Uterus (tissue), 4 donors: ENCODE measurements around the gene SPHK2. TPM values are rescaled to one million over a fixed set of nuclear protein-coding genes. Genes with fewer than 3 reads are reported as not detected.

Experiments used
- DNase-seq, 2 donors: peaks; one replicate each; pipeline ENCODE4 v3.0.0-alpha.2; 2019 to 2020
- H3K27ac ChIP-seq, 2 donors: fragments of 200-600 bp; sonication (generic); 1 replicate in 1 of 2; 2 replicates in 1 of 2; pipeline ENCODE4 v1.5.1; 2016 to 2018
- H3K27me3 ChIP-seq, 2 donors: fragments of 200-600 bp; sonication (generic); one replicate each; pipeline ENCODE4 v1.5.1; 2018 to 2019; ENCODE audit warnings: control low read depth in 1 of 2
- H3K36me3 ChIP-seq, 2 donors: fragments of 200-600 bp; sonication (generic); one replicate each; pipeline ENCODE4 v1.5.1; 2019; ENCODE audit warnings: control low read depth in 1 of 2
- H3K4me1 ChIP-seq, 2 donors: fragments of 200-600 bp; sonication (generic); one replicate each; pipeline ENCODE4 v1.5.1; 2018 to 2019; ENCODE audit warnings: control low read depth in 1 of 2
- H3K4me3 ChIP-seq, 2 donors: fragments of 200-600 bp; sonication (generic); 1 replicate in 1 of 2; 2 replicates in 1 of 2; pipeline ENCODE4 v1.5.1; 2018 to 2019; ENCODE audit warnings: mild to moderate bottlenecking in 1 of 2
- H3K9me3 ChIP-seq, 2 donors: fragments of 200-600 bp; sonication (generic); one replicate each; pipeline ENCODE4 v1.5.1; 2019; ENCODE audit warnings: control low read depth in 1 of 2
- CTCF ChIP-seq, 4 experiments: fragments of 200-600 bp in 2 of 4; fragments of 450-650 bp in 2 of 4; sonication (generic) in 2 of 4; IDR thresholded peaks; one replicate each; pipeline ENCODE4 v1.5.1; 2016 to 2019; ENCODE audit warnings: antibody characterized with exemption in 4 of 4, mild to moderate bottlenecking in 2 of 4, moderate library complexity in 1 of 4
- POLR2A ChIP-seq, 2 donors: fragments of 450-650 bp; IDR thresholded peaks; one replicate each; pipeline ENCODE4 v1.6.1; 2016; ENCODE audit warnings: antibody characterized with exemption in 2 of 2, mild to moderate bottlenecking in 1 of 2, moderate library complexity in 1 of 2
- intact Hi-C: fragments of 100-400 bp; cut with DNase I; formaldehyde crosslinking; loops from one replicate; pipeline ENCODE4 v1.15.1; 2023; ENCODE audit warnings: low total_unique reads
- total RNA-seq, 4 donors: library from RNA; depleted of rRNA in 3 of 4; stranded (reverse); fragments of >200 nt in 3 of 4; gene quantifications; one replicate each; pipeline versions ENCODE4 v1.1.0 to v1.2.4, GENCODE V29; 2014 to 2023
- donor health status: DM: yes; HTN: yes; CAD: no.

SPHK2 gene
- total RNA-seq, 4 donors from 2014 or later = 10.0 to 27.2 (median 21.7) TPM

DNA sequence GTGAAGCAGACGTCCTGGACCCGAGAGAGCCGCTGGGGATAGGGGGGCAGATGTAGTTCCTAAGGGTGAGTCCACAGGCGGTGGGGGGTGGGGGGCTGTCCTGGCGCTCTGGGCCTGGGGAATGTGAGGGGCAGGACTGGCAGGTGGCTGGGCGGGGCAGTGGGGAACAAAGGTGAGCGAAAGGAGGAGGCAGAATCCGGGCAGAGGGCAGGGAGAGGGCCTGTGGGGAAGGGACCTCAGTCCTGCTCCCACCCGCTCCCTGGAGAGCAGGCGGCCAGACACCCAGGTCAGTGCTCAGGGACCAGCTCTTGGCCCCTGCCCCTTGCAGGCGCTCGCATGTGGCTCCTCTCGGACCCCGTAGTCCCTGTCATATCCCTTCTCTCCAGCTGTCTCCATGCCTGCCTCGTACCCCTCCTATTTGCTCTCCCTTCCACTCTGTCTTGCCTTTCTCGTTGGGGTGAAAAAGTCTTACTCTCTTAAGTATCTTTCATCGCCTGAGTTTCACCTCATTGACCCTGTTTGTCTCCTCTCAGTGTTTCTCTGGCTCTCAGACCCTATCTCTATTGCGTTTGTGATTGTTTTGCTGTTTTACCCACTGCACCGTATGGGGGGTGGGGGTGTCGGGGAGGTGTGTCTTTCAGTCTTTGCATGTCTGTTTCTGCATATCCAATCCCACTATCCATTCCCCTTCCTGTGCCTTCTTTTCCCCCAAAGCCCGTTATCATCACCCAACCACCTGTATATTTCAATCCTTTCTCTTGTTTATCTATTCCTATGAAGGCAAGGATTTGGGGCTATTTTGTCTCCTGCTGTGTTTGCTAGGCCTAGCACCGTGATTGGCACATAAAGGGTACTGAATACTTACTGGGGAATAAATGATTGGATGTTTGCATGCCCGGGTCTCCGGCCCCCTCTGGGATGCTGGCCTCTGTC lies 5.8 kb downstream of the SPHK2 start:
- Histone ChIP-seq H3K4me3 (peak overlapping the region; percentile 38 to 48), H3K4me1 (peaks cover 0 to 19% of the 10 kb centered on the region in 2 donors), H3K27me3 (no peaks in the 10 kb centered on the region), H3K27ac (peak overlapping the region; percentile 82 to 87), H3K36me3 (no peaks in the 10 kb centered on the region), H3K9me3 (no peaks in the 10 kb centered on the region)
- TF ChIP-seq POLR2A (IDR thresholded peaks at IDR 0.05) (no peak), CTCF (IDR thresholded peaks at IDR 0.05) (no peak)
- intact Hi-C loops = no loop called here
- no peak for DNase-seq

DNA sequence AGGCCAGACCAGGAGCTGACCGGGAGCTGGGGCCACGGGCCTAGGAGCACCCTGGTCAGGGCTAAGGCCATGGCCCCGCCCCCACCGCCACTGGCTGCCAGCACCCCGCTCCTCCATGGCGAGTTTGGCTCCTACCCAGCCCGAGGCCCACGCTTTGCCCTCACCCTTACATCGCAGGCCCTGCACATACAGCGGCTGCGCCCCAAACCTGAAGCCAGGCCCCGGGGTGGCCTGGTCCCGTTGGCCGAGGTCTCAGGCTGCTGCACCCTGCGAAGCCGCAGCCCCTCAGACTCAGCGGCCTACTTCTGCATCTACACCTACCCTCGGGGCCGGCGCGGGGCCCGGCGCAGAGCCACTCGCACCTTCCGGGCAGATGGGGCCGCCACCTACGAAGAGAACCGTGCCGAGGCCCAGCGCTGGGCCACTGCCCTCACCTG lies 6.6 kb downstream of the SPHK2 start:
- no peaks in the 10 kb centered on the region for H3K9me3 ChIP-seq

DNA sequence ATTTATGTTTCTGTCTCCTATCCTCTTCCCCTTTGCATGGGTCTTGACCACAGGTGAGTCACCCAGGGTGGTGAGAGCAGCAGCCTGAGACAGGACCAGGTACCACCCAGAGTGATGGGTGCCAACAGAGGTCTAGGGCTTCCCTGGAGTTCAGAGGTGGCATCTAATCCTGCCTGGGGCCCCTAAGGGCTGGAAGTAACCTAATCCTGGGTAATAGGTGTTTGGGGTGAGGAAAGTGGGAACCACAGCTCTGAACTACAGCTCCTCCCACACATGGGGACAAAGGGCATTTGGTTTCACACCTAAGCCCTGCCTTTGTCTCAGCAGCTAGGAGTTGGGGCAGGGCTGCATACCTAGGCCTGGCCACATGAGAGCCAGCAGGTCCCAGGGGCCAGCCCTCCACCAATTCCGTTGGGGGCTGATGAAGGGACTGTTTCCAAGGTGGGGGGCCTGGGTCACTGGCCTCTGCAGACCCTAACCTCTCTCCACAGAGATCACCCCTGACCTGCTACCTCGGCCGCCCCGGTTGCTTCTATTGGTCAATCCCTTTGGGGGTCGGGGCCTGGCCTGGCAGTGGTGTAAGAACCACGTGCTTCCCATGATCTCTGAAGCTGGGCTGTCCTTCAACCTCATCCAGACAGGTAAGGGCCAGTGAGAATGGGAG lies 8.0 kb downstream of the SPHK2 start:
- Histone ChIP-seq H3K9me3 (no peaks in the 10 kb centered on the region), H3K27ac (no peak overlapping the region), H3K4me1 (peaks cover 0 to 28% of the 10 kb centered on the region in 2 donors), H3K4me3 (no peak overlapping the region), H3K27me3 (no peaks in the 10 kb centered on the region), H3K36me3 (no peaks in the 10 kb centered on the region)
- no peak for DNase-seq
- intact Hi-C loops = no loop called here
- TF ChIP-seq CTCF (IDR thresholded peaks at IDR 0.05) = no peak
- no peak for TF ChIP-seq POLR2A (IDR thresholded peaks at IDR 0.05)

More for the DNA sequence above, 6.6 kb downstream of the SPHK2 start:
- no peak for TF ChIP-seq POLR2A (IDR thresholded peaks at IDR 0.05)
- no peak for TF ChIP-seq CTCF (IDR thresholded peaks at IDR 0.05)
- Histone ChIP-seq H3K36me3 (no peaks in the 10 kb centered on the region), H3K4me3 (no peak overlapping the region), H3K27me3 (no peaks in the 10 kb centered on the region), H3K4me1 (peaks cover 0 to 28% of the 10 kb centered on the region in 2 donors), H3K27ac (no peak overlapping the region)
- no peak for DNase-seq
- intact Hi-C loops = no loop called here

DNA sequence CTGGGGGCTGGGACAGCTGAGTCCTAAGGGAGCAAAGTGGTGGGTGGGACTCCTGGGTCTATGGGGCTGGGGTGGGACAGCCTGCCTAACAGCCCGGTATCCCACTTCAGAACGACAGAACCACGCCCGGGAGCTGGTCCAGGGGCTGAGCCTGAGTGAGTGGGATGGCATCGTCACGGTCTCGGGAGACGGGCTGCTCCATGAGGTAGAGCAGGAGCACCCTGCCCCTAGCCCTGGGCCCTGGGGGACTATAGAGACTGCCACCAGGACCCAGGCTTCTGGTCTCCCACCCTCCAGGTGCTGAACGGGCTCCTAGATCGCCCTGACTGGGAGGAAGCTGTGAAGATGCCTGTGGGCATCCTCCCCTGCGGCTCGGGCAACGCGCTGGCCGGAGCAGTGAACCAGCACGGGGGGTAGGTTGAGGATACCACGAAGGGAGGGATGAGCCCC lies 8.6 kb downstream of the SPHK2 start:
- H3K4me3 ChIP-seq = no peak overlapping the region
- H3K27me3 ChIP-seq = no peaks in the 10 kb centered on the region
- peaks cover 0 to 28% of the 10 kb centered on the region in 2 donors for H3K4me1 ChIP-seq
- H3K27ac ChIP-seq = no peak overlapping the region
- intact Hi-C loops = no loop called here
- no peaks in the 10 kb centered on the region for H3K36me3 ChIP-seq
- TF ChIP-seq POLR2A (IDR thresholded peaks at IDR 0.05) = no peak
- no peak for TF ChIP-seq CTCF (IDR thresholded peaks at IDR 0.05)
- no peaks in the 10 kb centered on the region for H3K9me3 ChIP-seq
- DNase-seq = no peak
